Activated T-cell treated with anti-CD3 and anti-CD28 coated beads, Interleukin-2, amount 50 U/mL, for 1 hour (primary cell): ENCODE measurements around the gene ECSCR.
"Not testable (repeated sequence)": the region's sequence is repeated elsewhere in the genome, so short reads cannot be mapped to it uniquely, and the experiment has no call there.

Experiments
- DNase-seq: peaks from one replicate; pipeline ENCODE4 v3.0.0-alpha.2; 2020

The ECSCR gene

DNA sequence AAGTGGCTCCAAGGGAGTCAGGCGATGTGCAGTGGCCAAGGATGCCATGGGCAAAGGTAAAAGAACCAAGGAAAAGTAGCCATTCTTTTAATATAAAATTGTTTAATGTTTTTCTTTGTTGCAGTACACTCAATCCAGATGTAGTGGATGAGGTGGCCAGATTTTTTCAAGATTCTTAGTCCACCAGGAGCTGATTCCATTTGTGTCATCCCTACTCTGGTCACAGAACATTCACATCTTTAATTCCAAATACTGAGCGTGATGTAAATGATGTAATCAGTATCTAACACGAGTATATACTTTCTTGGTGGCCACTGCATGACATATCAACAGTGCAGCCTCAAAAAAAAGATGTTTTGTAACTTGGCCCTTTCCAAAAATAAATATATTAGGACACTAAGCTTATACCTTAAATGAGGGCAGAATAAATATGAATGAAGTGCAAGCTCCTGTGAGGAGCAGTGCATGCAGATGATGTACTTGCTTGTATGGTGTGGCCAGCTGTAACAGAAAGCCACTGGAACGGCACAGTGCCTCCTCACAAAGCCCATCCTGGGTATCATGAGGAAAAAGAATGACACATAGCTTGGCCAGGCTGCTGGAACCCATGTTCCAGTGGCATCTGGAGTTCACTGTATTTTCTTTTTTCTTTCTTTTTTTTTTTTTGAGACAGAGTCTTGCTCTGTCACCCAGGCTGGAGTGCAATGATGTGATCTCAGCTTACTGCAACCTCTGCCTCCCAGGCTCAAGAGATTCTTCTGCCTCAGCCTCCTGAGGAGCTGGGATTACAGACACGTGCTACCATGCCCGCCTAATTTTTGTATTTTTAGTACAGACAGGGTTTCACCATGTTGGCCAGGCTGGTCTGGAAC, 52.2 kb downstream of the ECSCR start:
- no peak for DNase-seq

DNA sequence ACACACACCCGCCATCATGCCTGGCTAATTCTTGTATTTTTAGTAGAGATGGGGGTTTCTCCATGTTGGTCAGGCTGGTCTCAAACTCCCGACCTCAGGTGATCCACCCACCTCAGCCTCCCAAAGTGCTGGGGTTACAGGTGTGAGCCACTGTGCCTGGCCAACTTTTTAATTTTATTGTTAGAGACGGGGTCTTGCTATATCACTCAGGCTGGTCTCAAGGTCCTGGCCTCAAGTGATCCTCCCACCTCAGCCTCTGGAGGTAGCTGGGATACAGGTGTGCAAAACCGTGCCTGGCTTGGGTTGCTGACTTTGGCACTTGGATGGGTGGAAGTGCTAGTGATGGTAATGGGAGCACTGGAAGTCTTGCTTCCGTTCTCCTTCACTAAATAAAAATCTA, 53.4 kb downstream of the ECSCR start:
- not testable (repeated sequence) for DNase-seq

DNA sequence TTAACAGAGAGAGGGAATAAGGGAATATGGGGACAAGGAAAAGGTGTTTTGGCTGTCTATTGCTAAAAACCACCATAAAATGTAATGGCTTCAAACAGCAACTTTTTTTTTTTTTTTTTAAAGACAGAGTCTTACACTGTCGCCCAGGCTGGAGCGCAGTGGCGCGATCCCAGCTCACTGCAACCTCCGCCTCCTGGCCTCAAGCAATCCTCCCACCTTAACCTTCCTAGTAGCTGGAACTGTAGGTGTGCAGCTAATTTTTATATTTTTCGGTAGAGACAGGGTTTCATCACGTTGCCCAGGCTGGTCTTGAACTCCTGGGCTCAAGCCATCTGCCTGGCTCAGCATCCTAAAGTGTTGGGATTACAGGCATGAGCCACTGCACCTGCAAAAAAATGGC, 54.4 kb downstream of the ECSCR start:
- no peak for DNase-seq

DNA sequence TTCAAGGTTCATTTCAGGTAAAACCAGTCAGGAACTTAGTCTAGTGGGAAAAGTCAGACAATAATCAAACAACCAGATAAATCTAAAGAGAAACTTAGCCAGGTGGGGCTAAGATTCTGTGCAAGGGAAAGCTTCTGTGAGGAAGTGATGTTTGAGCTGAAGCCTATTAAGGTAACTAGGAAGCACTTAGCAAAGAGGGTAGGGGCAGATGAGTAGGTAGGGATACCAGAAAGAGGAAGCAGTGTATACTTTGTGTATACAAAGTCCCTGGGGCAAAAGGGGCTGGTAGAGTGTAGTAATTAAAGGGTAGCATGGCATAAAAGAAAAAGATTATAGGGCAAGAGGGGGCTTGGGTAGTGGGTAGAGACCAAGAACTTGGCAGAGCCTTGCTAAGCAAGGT, 55.0 kb downstream of the ECSCR start:
- no peak for DNase-seq

DNA sequence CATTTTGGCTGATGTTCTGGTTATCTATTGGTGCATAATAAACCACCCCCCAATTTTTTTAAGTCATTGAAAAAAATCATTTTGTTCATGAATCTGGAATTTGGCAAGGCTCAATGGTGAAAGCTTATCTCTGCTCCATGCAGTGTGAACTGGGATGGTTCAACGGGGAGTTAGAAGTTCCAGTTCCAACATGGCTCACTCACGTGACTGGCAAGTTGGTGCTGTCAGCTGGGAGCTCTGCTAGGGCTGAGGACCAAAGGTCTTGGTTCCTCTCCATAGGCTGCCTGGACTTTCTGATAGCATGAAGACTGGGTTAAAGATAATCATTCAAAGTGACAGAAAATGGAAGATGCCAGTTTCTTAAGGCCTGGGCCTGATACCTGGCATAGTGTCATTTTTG, 55.6 kb downstream of the ECSCR start:
- DNase-seq: no peak

DNA sequence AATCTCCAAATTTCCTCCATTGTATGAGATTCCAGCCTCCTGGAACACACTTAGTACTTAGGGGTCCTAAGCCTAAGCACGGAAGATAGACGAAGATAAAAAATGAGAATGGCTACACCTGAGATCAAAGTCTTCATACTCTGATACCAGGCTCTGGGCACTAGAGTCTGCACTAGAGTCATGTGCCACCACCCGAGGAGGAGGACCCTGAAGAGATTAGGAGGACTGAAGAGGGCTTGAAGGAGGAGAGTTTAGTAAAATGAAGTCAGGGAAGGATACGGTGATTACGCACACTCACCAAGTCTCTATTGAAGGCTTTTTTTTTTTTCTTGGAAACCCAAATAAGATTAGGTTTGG, 58.1 kb downstream of the ECSCR start:
- DNase-seq: no peak

DNA sequence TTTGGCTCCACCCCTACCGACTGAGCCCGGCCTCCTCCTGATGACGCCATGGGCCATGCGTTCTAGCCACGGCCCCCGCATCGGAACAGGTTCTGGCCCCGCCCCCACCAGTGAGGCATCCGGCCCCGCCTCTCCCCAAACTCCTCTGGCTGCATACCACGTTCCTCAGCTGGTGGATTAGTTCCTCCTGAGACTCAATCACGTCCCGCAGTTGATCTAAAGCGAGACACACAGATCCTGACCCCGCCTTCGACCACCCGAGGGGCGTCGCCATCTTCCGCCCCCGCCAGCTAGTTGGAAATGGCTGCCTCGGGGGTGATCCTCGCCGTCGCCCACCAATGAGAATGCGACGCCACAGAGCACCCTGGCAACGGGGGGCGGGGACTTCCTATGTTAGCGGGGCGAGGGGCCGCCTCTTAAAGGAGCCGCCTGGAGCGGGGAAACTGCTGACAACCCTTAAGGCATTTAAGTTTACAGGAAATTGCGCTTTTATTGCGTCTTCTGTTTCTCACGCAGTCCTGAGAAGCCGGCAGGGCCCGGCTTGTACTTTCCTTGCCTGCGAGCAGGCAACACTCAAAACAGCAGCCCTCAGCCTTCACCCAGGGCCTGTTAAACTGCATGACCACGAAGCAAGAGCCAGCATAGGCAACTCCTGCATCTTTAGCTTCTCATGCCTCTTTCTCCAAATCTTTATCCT, 58.6 kb downstream of the ECSCR start, which contains the start of gene SPATA24:
TSS of gene SPATA24 (minus strand) at position 303 of the 697 bp plus-strand sequence. CDS start at position 274, 29 bp downstream.
- DNase-seq: peak; percentile 96

DNA sequence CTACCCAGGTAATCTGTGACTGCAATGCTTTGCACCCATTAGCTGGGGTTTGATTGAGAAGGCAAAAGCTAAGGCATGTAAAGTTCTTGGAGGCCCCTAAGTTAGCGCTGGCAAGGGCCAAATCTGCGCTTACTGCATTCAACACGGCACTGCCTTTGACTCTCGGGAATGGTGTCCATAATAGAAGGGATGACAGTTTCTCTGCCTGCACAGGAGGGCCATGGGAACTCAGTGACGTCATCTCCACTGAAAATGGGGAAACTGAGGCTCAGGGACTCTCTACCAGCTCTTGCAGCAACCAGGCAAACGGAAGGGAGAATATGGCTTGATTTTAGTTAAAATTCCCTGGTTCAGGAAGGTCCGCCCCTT, 59.1 kb downstream of the ECSCR start:
- DNase-seq: no peak

DNA sequence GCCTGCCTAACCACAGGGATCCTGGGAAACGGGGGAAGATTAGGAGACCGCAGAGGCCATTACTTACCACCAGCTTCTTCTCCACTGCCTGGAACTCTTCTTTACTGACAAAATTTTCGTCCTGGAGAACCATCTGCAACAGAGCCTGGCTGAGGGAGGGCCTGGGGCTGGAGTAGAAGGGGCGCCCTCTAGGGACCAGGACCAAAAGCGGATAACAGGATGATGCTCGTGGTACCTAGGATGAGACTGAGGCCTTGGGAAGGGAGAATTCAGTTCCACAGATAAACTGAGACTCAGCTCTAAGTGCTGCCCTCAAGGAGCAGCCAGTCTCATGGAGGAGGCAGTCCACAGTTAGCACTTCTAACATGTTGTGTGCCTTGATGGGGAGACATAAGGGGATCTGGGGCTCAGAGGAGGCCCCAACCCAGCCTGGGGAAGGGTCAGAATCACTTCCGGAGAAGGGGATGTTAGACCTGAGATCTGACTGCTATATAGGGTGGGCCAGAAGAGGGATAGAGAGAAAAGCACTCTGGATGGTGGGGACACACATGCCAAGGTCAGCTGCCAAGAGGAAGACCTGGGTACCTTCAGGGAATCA, 59.9 kb downstream of the ECSCR start:
- DNase-seq: no peak

DNA sequence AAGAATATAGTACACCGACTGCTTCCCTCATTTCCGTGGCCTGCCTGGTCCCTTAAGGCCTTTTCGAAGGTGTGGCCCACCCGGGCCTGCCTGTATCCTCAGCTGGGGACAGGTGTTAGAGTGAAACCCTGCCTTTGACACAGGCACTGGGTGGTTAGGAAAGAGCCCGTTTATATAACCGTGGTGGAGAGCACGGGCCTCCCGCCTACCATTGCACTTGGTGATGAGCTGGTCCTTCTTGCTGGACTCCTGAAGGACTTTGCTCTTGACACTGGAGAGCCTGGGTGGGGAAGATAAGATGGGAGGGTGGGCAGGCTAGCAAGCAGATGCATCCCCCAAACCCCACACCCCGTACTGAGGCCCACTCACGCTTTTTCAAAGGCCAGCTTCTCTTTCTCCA, 61.0 kb downstream of the ECSCR start:
- DNase-seq: no peak

DNA sequence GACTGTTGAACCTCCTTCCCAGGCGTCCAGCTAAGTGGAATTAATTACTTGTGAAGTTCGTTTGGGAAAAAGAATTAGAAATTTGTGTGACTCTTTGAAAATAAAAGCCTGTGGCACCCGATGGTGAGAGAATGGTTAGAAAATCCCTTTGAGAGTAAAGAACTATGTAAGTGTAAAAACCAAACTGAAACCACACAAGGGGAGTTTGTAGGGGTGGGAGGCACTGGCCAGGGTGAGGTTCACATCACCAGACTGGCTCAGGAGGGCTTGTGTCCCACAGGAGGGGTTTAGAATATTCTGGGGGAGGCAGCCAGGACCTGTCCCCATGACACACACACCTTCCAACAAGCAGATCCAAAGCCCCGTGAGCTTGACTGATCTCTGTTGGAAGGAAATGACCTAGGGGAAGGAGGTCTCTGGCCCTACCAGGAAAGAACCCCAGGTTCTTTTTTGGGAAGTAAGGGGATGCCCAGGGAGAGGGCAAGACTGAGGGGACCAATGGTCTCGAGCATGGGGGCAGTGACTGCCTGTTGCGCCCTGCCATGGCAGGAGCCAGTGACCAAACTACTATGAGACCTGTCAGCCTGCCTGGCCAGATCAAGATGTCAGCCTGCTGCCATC, 62.9 kb downstream of the ECSCR start:
- DNase-seq: no peak
